ENCODE results near the gene ERMAP. TPM values are rescaled to one million over a fixed set of nuclear protein-coding genes. Genes with fewer than 3 reads are reported as not detected.

Gene ERMAP
- total and polyA plus RNA-seq, 9 of the 15 experiments (the other 6 are each of a cell fraction or from before 2014, with no cell fraction given) = 8.0 to 31.4 (median 22.5) TPM

DNA sequence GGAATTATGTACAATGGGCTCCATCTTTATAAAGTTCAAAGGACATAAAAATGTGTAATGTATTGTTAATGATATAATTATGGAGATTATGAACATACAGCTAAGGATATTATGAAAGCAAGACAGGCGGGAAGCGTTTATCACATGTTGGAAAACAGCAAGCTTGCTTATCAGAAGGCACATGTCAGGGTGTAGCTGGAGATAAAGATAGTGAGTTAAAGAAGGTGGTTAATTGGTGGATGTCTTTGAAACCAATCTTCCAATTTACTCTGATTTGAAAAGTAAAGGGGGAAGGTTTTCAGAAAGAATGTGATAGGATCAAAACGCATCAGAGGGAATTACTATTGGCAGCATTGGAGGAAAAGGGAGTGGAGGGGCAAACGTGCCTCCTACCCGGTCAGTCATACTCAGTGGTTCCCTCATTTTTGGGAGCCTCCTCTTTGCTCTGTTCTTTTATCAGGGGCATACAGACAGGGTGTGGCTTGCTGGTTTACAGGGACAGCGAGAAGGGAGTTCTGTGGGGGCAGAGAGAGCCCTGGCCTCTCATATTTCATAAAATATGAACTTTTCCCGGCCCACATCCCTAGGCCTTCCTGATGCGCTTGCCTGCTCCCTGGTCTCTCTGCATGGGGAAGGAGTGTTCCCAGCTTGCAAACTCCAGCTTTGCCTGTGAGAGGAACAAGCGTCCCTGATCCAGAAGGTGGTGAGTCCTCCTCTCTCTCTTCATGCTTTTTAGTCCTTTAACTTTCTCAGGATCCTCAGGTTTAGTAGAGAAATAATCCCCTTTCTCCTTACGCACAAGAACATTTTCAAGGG lies 8.3 kb downstream of the ERMAP start (continued):
- TF ChIP-seq, protein P1, sequence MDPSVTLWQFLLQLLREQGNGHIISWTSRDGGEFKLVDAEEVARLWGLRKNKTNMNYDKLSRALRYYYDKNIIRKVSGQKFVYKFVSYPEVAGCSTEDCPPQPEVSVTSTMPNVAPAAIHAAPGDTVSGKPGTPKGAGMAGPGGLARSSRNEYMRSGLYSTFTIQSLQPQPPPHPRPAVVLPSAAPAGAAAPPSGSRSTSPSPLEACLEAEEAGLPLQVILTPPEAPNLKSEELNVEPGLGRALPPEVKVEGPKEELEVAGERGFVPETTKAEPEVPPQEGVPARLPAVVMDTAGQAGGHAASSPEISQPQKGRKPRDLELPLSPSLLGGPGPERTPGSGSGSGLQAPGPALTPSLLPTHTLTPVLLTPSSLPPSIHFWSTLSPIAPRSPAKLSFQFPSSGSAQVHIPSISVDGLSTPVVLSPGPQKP (CRISPR knock-in tag; IDR thresholded peaks at IDR 0.05) = no peak
- TF ChIP-seq, protein P2, sequence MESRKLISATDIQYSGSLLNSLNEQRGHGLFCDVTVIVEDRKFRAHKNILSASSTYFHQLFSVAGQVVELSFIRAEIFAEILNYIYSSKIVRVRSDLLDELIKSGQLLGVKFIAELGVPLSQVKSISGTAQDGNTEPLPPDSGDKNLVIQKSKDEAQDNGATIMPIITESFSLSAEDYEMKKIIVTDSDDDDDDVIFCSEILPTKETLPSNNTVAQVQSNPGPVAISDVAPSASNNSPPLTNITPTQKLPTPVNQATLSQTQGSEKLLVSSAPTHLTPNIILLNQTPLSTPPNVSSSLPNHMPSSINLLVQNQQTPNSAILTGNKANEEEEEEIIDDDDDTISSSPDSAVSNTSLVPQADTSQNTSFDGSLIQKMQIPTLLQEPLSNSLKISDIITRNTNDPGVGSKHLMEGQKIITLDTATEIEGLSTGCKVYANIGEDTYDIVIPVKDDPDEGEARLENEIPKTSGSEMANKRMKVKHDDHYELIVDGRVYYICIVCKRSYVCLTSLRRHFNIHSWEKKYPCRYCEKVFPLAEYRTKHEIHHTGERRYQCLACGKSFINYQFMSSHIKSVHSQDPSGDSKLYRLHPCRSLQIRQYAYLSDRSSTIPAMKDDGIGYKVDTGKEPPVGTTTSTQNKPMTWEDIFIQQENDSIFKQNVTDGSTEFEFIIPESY (CRISPR knock-in tag; IDR thresholded peaks at IDR 0.05) = peak; percentile 61; the same call in 1 of the 2 replicates
- no peak for TF ChIP-seq CREBBP (IDR thresholded peaks at IDR 0.05; ENCODE audit: low read depth, low read length)
- no peak for TF ChIP-seq ZNF217 (CRISPR knock-in tag; IDR thresholded peaks at IDR 0.05)
- TF ChIP-seq, protein P3, sequence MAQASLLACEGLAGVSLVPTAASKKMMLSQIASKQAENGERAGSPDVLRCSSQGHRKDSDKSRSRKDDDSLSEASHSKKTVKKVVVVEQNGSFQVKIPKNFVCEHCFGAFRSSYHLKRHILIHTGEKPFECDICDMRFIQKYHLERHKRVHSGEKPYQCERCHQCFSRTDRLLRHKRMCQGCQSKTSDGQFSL (CRISPR knock-in tag; IDR thresholded peaks at IDR 0.05) = peak; percentile 56; the same call in 1 of the 2 replicates
- TF ChIP-seq, protein P3 (tag; IDR thresholded peaks at IDR 0.05) = no peak
- TF ChIP-seq HDGF (IDR thresholded peaks at IDR 0.05) = peak; percentile 50; the same call in 1 of the 2 replicates
- no peak for TF ChIP-seq GTF2F1 (IDR thresholded peaks at IDR 0.05; ENCODE audit: low read depth, low read length)
- no peak for TF ChIP-seq MEF2A (IDR thresholded peaks at IDR 0.05; ENCODE audit: control insufficient read depth, low read depth, low read length)
- 0 out of 2 replicates have a peak, but pooled peaks have one; percentile 51 for TF ChIP-seq ZNF668 (CRISPR knock-in tag; IDR thresholded peaks at IDR 0.05)
- peak; percentile 100 for TF ChIP-seq SMARCA4 (IDR thresholded peaks at IDR 0.05)
- TF ChIP-seq STAG1 (CRISPR knock-in tag; IDR thresholded peaks at IDR 0.05; ENCODE audit: borderline replicate concordance) = no peak
- TF ChIP-seq RHOXF2B (CRISPR knock-in tag; conservative IDR thresholded peaks at IDR 0.05) = no peak
- peak; percentile 98 for TF ChIP-seq CC2D1A (IDR thresholded peaks at IDR 0.05)
- no peak for TF ChIP-seq ZNF696 (CRISPR knock-in tag; conservative IDR thresholded peaks at IDR 0.05)
- peak; percentile 90 for TF ChIP-seq SMARCB1 (IDR thresholded peaks at IDR 0.05; ENCODE audit: insufficient read length, low read depth)
- TF ChIP-seq ZKSCAN1 (IDR thresholded peaks at IDR 0.05; ENCODE audit: low read depth, low read length) = peak; percentile 93
- no peak for TF ChIP-seq TCFL5 (CRISPR knock-in tag; conservative IDR thresholded peaks at IDR 0.05)
- peak; percentile 73; the same call in 1 of the 2 replicates for TF ChIP-seq ZNF274 (IDR thresholded peaks at IDR 0.05; ENCODE audit: borderline replicate concordance, low read depth, low read length)
- TF ChIP-seq FOXJ3 (CRISPR knock-in tag; IDR thresholded peaks at IDR 0.05) = no peak
- TF ChIP-seq STAT5A (IDR thresholded peaks at IDR 0.05; ENCODE audit: borderline replicate concordance, low read length) = peak; percentile 94
- peak; percentile 10 to 45; a peak in 2 of 4 replicates for TF ChIP-seq ETV6 (IDR thresholded peaks at IDR 0.05; ENCODE audit: borderline replicate concordance in 1 of 2, low read depth in 2 of 2, low read length in 1 of 2)
- TF ChIP-seq ETV6 (CRISPR knock-in tag; IDR thresholded peaks at IDR 0.05; ENCODE audit: borderline replicate concordance) = no peak
- peak; percentile 98 for TF ChIP-seq LEF1 (IDR thresholded peaks at IDR 0.05)
- no peak for TF ChIP-seq NCOA4 (IDR thresholded peaks at IDR 0.05; ENCODE audit: partially characterized antibody)
- TF ChIP-seq PTRF (tag; IDR thresholded peaks at IDR 0.05) = peak; percentile 16; the same call in 1 of the 2 replicates
- TF ChIP-seq ZNF197 (CRISPR knock-in tag; IDR thresholded peaks at IDR 0.05; ENCODE audit: low read depth) = no peak

All from K562 (cell line).